ENCODE data around the gene IQUB. TPM values are rescaled to one million over a fixed set of nuclear protein-coding genes. Genes with fewer than 3 reads are reported as not detected.

IQUB gene
- total RNA-seq, 4 donors from 2014 or later: 5.4 to 11.7 (median 11.5) TPM

GRCh38 chr7:123539871-123540270 is 5.5 kb upstream of the IQUB start:
- no peak overlapping the region for H3K4me3 ChIP-seq (replicated peaks in 1 of 3)
- no peaks in the 10 kb centered on the region for H3K36me3 ChIP-seq
- intact Hi-C loops (cut with DNase I): loop anchor here (5.0 kb wide), 1 partner anchor 48 kb away; no protein-coding TSS in a partner anchor
- TF ChIP-seq POLR2A (IDR thresholded peaks at IDR 0.05) (no peak), CTCF (IDR thresholded peaks at IDR 0.05) (no peak)
- H3K27me3 ChIP-seq: no peaks in the 10 kb centered on the region
- no peak overlapping the region for H3K27ac ChIP-seq
- WGBS, 2 donors: 74 to 80% methylated on average over 1 of the region's 1 CpG
- H3K4me1 ChIP-seq: no peaks in the 10 kb centered on the region
- DNase-seq: no peak
- no peaks in the 10 kb centered on the region for H3K9me3 ChIP-seq

- Histone ChIP-seq H3K36me3 (no peaks in the 10 kb centered on the region), H3K27ac (no peak overlapping the region), H3K9me3 (no peaks in the 10 kb centered on the region), H3K27me3 (no peaks in the 10 kb centered on the region), H3K4me3 (replicated peaks in 1 of 3) (no peak overlapping the region), H3K4me1 (no peaks in the 10 kb centered on the region)
- intact Hi-C loops (cut with DNase I): loop anchor here (5.0 kb wide), 1 partner anchor 47 kb away; no protein-coding TSS in a partner anchor
- TF ChIP-seq POLR2A (IDR thresholded peaks at IDR 0.05) (no peak), CTCF (IDR thresholded peaks at IDR 0.05) (no peak)
- no peak for DNase-seq
- WGBS, 2 donors: 95 to 99% methylated on average over 1 of the region's 1 CpG
Observed at GRCh38 chr7:123538897-123539296, 4.5 kb upstream of the IQUB start.

GRCh38 chr7:123538189-123538714 is 3.9 kb upstream of the IQUB start:
- intact Hi-C loops (cut with DNase I): loop anchor here (5.0 kb wide), 1 partner anchor 46 kb away; no protein-coding TSS in a partner anchor
- Histone ChIP-seq H3K36me3 (no peaks in the 10 kb centered on the region), H3K4me3 (replicated peaks in 1 of 3) (no peak overlapping the region), H3K27me3 (no peaks in the 10 kb centered on the region), H3K4me1 (no peaks in the 10 kb centered on the region), H3K27ac (no peak overlapping the region), H3K9me3 (no peaks in the 10 kb centered on the region)
- WGBS, 2 donors: 74 to 86% methylated on average over 7 of the region's 7 CpGs
- no peak for DNase-seq
- no peak for TF ChIP-seq CTCF (IDR thresholded peaks at IDR 0.05)
- no peak for TF ChIP-seq POLR2A (IDR thresholded peaks at IDR 0.05)

- 24 to 50% methylated on average over 3 of the region's 3 CpGs for WGBS, 2 donors
Observed at GRCh38 chr7:123537026-123537642, 2.7 kb upstream of the IQUB start.

More at GRCh38 chr7:123537026-123537642, 2.7 kb upstream of the IQUB start:
- intact Hi-C loops (cut with DNase I): loop anchor here (5.0 kb wide), 1 partner anchor 45 kb away; no protein-coding TSS in a partner anchor
- TF ChIP-seq CTCF (IDR thresholded peaks at IDR 0.05) (peak in 4 of 6 experiments; percentile 38 to 72 (median 53)), POLR2A (IDR thresholded peaks at IDR 0.05) (no peak)
- no peaks in the 10 kb centered on the region for H3K4me1 ChIP-seq
- no peaks in the 10 kb centered on the region for H3K36me3 ChIP-seq
- DNase-seq: no peak
- no peaks in the 10 kb centered on the region for H3K9me3 ChIP-seq
- H3K27me3 ChIP-seq: no peaks in the 10 kb centered on the region
- no peak overlapping the region for H3K4me3 ChIP-seq (replicated peaks in 1 of 3)
- no peak overlapping the region for H3K27ac ChIP-seq

Measured in thyroid gland (tissue), 4 donors.